ENCODE results near the gene GCM1. TPM values are rescaled to one million over a fixed set of nuclear protein-coding genes. Genes with fewer than 3 reads are reported as not detected.

GCM1 gene
- total RNA-seq, 1 experiment from 2014 or later, result 0.07 TPM

DNA sequence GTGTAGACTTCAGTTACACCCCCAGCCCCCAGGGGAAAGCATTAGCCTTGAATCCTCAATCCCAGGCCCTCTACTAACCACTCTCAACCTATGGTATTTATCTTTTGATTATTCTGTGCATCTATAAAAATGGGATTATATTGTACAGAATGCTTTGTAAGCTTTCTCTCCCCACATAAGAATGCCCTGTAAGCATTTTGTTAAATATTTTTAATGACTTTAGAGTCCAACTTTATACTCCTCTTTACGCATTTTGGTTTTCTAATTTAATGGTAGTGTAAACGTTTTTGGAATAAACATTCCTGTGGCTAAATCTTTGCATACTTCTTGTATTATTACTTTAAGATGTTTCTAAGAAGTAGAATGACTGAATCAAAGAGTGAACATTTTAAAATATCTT, 48.1 kb downstream of the GCM1 start (continued):
- TF ChIP-seq CTCF (IDR thresholded peaks at IDR 0.05 in 2 of 3, conservative IDR thresholded peaks at IDR 0.05 in 1 of 3; ENCODE audit: borderline replicate concordance in 1 of 3, insufficient read depth in 1 of 3, low read depth in 2 of 3, low read length in 2 of 3) (no peak), EGR1 (IDR thresholded peaks at IDR 0.05; ENCODE audit: low read depth) (no peak), POLR2A (IDR thresholded peaks at IDR 0.05; ENCODE audit: borderline replicate concordance, extremely low read depth, insufficient read depth, insufficient read length) (no peak), SP1 (IDR thresholded peaks at IDR 0.05; ENCODE audit: low read depth) (no peak), SIN3A (IDR thresholded peaks at IDR 0.05; ENCODE audit: low read depth) (no peak), ELF1 (IDR thresholded peaks at IDR 0.05; ENCODE audit: borderline replicate concordance, low read depth) (no peak)

DNA sequence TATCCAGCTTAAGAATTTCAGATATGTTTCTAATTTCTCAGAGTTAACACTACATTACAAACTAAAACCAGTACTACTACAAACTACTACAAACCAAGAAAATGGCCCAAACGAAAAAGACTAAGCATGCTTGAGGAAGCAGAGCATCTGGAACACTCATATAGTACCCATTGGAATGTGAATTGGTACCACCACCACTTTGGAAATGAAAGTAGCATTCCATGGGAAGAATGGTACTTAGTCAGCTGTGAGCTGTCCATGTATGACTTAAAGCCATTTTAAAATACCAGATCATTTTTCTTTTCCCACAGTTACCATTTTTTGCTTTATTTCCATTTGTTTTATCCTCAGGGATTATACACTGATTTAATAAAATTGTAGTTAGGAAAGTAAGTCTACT, 52.9 kb downstream of the GCM1 start:
- RAD21 ChIA-PET (ENCODE audit: low non-redundant PET in 1 of 2, low total read pairs in 2 of 2, uncharacterized antibody in 2 of 2, unreplicated experiment in 2 of 2), result no interaction called here
- H3K79me2 ChIP-seq (ENCODE audit: insufficient read depth, low read length), result no peaks in the 10 kb centered on the region
- no TSS peak for BruUV-seq (replicated peaks)
- no peaks in the 10 kb centered on the region for H3K9me2 ChIP-seq (ENCODE audit: insufficient read depth)
- H2AFZ ChIP-seq (ENCODE audit: low read depth, low read length, poor library complexity, severe bottlenecking), result no peak overlapping the region
- TF ChIP-seq EZH2 (IDR thresholded peaks at IDR 0.05), result no peak
- no peak for TF ChIP-seq SP1 (IDR thresholded peaks at IDR 0.05; ENCODE audit: low read depth)
- TF ChIP-seq CEBPB (IDR thresholded peaks at IDR 0.05; ENCODE audit: low read depth), result no peak
- no peak for TF ChIP-seq YY1 (IDR thresholded peaks at IDR 0.05; ENCODE audit: extremely low read depth, insufficient replicate concordance, low read depth, low read length)
- TF ChIP-seq ZNF274 (IDR thresholded peaks at IDR 0.05; ENCODE audit: low read depth, low read length), result no peak
- TF ChIP-seq, protein P1, sequence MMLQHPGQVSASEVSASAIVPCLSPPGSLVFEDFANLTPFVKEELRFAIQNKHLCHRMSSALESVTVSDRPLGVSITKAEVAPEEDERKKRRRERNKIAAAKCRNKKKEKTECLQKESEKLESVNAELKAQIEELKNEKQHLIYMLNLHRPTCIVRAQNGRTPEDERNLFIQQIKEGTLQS (IDR thresholded peaks at IDR 0.05), result no peak
- no peak for TF ChIP-seq ELF1 (IDR thresholded peaks at IDR 0.05; ENCODE audit: borderline replicate concordance, low read depth)
- no peak for TF ChIP-seq SRF (IDR thresholded peaks at IDR 0.05; ENCODE audit: low read depth)
- TF ChIP-seq FOSL1 (IDR thresholded peaks at IDR 0.05; ENCODE audit: low read depth), result no peak
- TF ChIP-seq POLR2A (IDR thresholded peaks at IDR 0.05; ENCODE audit: borderline replicate concordance, extremely low read depth, insufficient read depth, insufficient read length), result no peak
- no peak overlapping the region for H3K4me3 ChIP-seq (replicated peaks in 1 of 2; ENCODE audit: low read depth in 1 of 2, low read length in 2 of 2)
- H3K27me3 ChIP-seq (ENCODE audit: insufficient read depth, low read length), result no peaks in the 10 kb centered on the region
- no peak overlapping the region for H3K27ac ChIP-seq (ENCODE audit: low read depth, low read length)
- no peak for ATAC-seq
- H4K20me1 ChIP-seq (ENCODE audit: insufficient read depth), result no peaks in the 10 kb centered on the region
- H3K36me3 ChIP-seq (ENCODE audit: control insufficient read depth in 1 of 2, insufficient read depth in 2 of 2, low read length in 2 of 2), result peaks cover 50 to 55% of the 10 kb centered on the region in 2 experiments
- H3K4me2 ChIP-seq (ENCODE audit: low read length), result no peak overlapping the region
- H3K4me1 ChIP-seq (ENCODE audit: control insufficient read depth in 1 of 2, insufficient read depth in 2 of 2, low read length in 2 of 2), result no peaks in the 10 kb centered on the region
- intact Hi-C loops (cut with micrococcal nuclease), result no loop called here
- no peak overlapping the region for H3K9ac ChIP-seq (ENCODE audit: low read length)
- POLR2A ChIA-PET, result no interaction called here
- DNase-seq (ENCODE audit: low read depth, low spot score), result no peak
- CTCF ChIA-PET, result no interaction called here
- no peaks in the 10 kb centered on the region for H3K9me3 ChIP-seq (ENCODE audit: control insufficient read depth in 1 of 2, insufficient read depth in 1 of 2, low read depth in 1 of 2, low read length in 2 of 2)

Measured in HCT116 (cell line).